HCT116 (cell line): ENCODE results near the gene MOK. TPM values are rescaled to one million over a fixed set of nuclear protein-coding genes. Genes with fewer than 3 reads are reported as not detected.
"Not testable (repeated sequence)": the region's sequence is repeated elsewhere in the genome, so short reads cannot be mapped to it uniquely, and the experiment has no call there.

ENCODE experiments used
- ATAC-seq: fragments of 200-7000 bp; cut with Tn5 transposase; 2 replicates; pipeline ENCODE4 v1.9.1; 2020; ENCODE audit warnings: mild to moderate bottlenecking, moderate library complexity
- BruUV-seq: library from RNA; stranded (reverse); fragments of 400-500 nt; replicated peaks from 2 replicates; lab custom pipeline; 2021; lab: Mats Ljungman, UMichigan
- CTCF ChIA-PET: fragments of 300-600 bp; sonication (Branson Sonifier 250); formaldehyde crosslinking; loops from one replicate; lab custom pipeline; 2021; ENCODE audit warnings: antibody characterized with exemption; lab: Charles Lee
- POLR2A ChIA-PET: fragments of 300-600, 350-600 bp; sonication (Branson Sonifier 250); formaldehyde crosslinking; loops from one replicate; lab custom pipeline; 2021; ENCODE audit warnings: antibody characterized with exemption; lab: Charles Lee
- RAD21 ChIA-PET, 2 experiments: fragments of 300-600 bp; sonication (Branson Sonifier 250); formaldehyde crosslinking; loops; one replicate each; lab custom pipeline; 2023; ENCODE audit warnings: low total read pairs in 2 of 2; ENCODE audit not compliant: uncharacterized antibody in 2 of 2, unreplicated experiment in 2 of 2, low non-redundant PET in 1 of 2; lab: Charles Lee
- DNase-seq: peaks from one replicate; pipeline ENCODE4 v3.0.0-alpha.2; 2010; ENCODE audit warnings: low read depth, low spot score
- H2AFZ ChIP-seq: fragments of 200-600 bp; shearing (Covaris generic), sonication (generic); 2 replicates; pipeline ENCODE4 v1.6.1; 2017; ENCODE audit warnings: low read depth, mixed run types, mixed read lengths, antibody characterized with exemption, low read length; ENCODE audit not compliant: poor library complexity, severe bottlenecking
- H3K27ac ChIP-seq: 2 replicates; pipeline ENCODE4 v1.5.1; 2012; ENCODE audit warnings: low read depth, low read length
- H3K27me3 ChIP-seq: fragments of 200-600 bp; sonication (generic); 2 replicates; pipeline ENCODE4 v1.6.1; 2016; ENCODE audit warnings: mixed run types, low read length, mixed read lengths; ENCODE audit not compliant: insufficient read depth
- H3K36me3 ChIP-seq, 2 experiments: fragments of 200-500 bp in 1 of 2; fragments of 200-600 bp in 1 of 2; sonication (Bioruptor generic) in 1 of 2; sonication (generic) in 1 of 2; 2 replicates each; pipeline versions ENCODE4 v1.5.1 to v1.6.1; 2014 to 2016; ENCODE audit warnings: low read length in 2 of 2, inconsistent platforms in 1 of 2, mixed read lengths in 1 of 2, mixed run types in 1 of 2; ENCODE audit not compliant: insufficient read depth in 2 of 2, control insufficient read depth in 1 of 2
- H3K4me1 ChIP-seq, 2 experiments: fragments of 200-600 bp in 1 of 2; sonication (generic) in 1 of 2; 2 replicates each; pipeline versions ENCODE4 v1.5.1 to v1.6.1; 2012 to 2017; ENCODE audit warnings: low read length in 2 of 2, inconsistent platforms in 1 of 2, mild to moderate bottlenecking in 1 of 2, mixed read lengths in 1 of 2, mixed run types in 1 of 2, moderate library complexity in 1 of 2; ENCODE audit not compliant: insufficient read depth in 2 of 2, control insufficient read depth in 1 of 2
- H3K4me2 ChIP-seq: fragments of 200-600 bp; sonication (generic); 2 replicates; pipeline ENCODE4 v1.6.1; 2017; ENCODE audit warnings: mixed run types, low read length, mixed read lengths
- H3K4me3 ChIP-seq, 2 experiments: fragments of 200-600 bp in 1 of 2; sonication (generic) in 1 of 2; replicated peaks in 1 of 2; 2 replicates each; pipeline ENCODE4 v1.5.1; 2011 to 2016; ENCODE audit warnings: low read length in 2 of 2, control low read depth in 1 of 2, low read depth in 1 of 2, mild to moderate bottlenecking in 1 of 2, mixed read lengths in 1 of 2, mixed run types in 1 of 2
- H3K79me2 ChIP-seq: fragments of 200-600 bp; sonication (generic); 2 replicates; pipeline ENCODE4 v1.6.1; 2017; ENCODE audit warnings: mild to moderate bottlenecking, mixed run types, low read length, moderate library complexity, mixed read lengths; ENCODE audit not compliant: insufficient read depth
- H3K9ac ChIP-seq: fragments of 200-600 bp; sonication (generic); 2 replicates; pipeline ENCODE4 v1.6.1; 2016; ENCODE audit warnings: low read length, mixed read lengths
- H3K9me2 ChIP-seq: fragments of 200-600 bp; sonication (generic), shearing (Covaris generic); 2 replicates; pipeline ENCODE4 v1.6.1; 2017; ENCODE audit warnings: mixed run types, mild to moderate bottlenecking, moderate library complexity; ENCODE audit not compliant: insufficient read depth
- H3K9me3 ChIP-seq, 2 experiments: fragments of 200-500 bp in 1 of 2; fragments of 200-600 bp in 1 of 2; sonication (Bioruptor generic) in 1 of 2; sonication (generic) in 1 of 2; 2 replicates each; pipeline ENCODE4 v1.6.1; 2014 to 2017; ENCODE audit warnings: low read length in 2 of 2, mixed read lengths in 2 of 2, inconsistent platforms in 1 of 2, low read depth in 1 of 2, mild to moderate bottlenecking in 1 of 2, mixed run types in 1 of 2, moderate library complexity in 1 of 2; ENCODE audit not compliant: control insufficient read depth in 1 of 2, insufficient read depth in 1 of 2
- H4K20me1 ChIP-seq: fragments of 200-600 bp; sonication (generic), shearing (Covaris generic); 2 replicates; pipeline ENCODE4 v1.6.1; 2017; ENCODE audit warnings: mixed run types, mild to moderate bottlenecking, moderate library complexity; ENCODE audit not compliant: insufficient read depth
- EGR1 ChIP-seq: IDR thresholded peaks from 2 replicates; pipeline ENCODE4 v1.6.1; 2012; ENCODE audit warnings: low read depth
- ELF1 ChIP-seq: IDR thresholded peaks from 2 replicates; pipeline ENCODE4 v1.6.1; 2012; ENCODE audit warnings: low read depth, borderline replicate concordance
- EZH2phosphoT487 ChIP-seq: fragments of 200-600 bp; IDR thresholded peaks from 2 replicates; pipeline ENCODE4 v1.6.1; 2018; ENCODE audit warnings: antibody characterized with exemption, borderline replicate concordance
- FOSL1 ChIP-seq: IDR thresholded peaks from 2 replicates; pipeline ENCODE4 v1.6.1; 2012; ENCODE audit warnings: low read depth
- JUND ChIP-seq: IDR thresholded peaks from 2 replicates; pipeline ENCODE4 v1.6.1; 2012
- RAD21 ChIP-seq: IDR thresholded peaks from 2 replicates; pipeline ENCODE4 v1.6.1; 2012; ENCODE audit warnings: low read depth, mild to moderate bottlenecking
- YY1 ChIP-seq: IDR thresholded peaks from 2 replicates; pipeline ENCODE4 v1.6.1; 2011; ENCODE audit warnings: low read length, low read depth, moderate library complexity, mild to moderate bottlenecking; ENCODE audit not compliant: insufficient replicate concordance; ENCODE audit errors: extremely low read depth
- ZBTB33 ChIP-seq: IDR thresholded peaks from 2 replicates; pipeline ENCODE4 v1.6.1; 2011; ENCODE audit warnings: mild to moderate bottlenecking, low read length, moderate library complexity; ENCODE audit not compliant: insufficient replicate concordance; ENCODE audit errors: extremely low read depth
- ZFX ChIP-seq: fragments of 450-650 bp; IDR thresholded peaks from 2 replicates; pipeline ENCODE4 v1.6.1; 2017
- intact Hi-C: fragments of 100-400 bp; cut with micrococcal nuclease; formaldehyde crosslinking; loops from 2 replicates; pipeline ENCODE4 v1.10.0; 2022
- total RNA-seq: library from RNA; stranded (reverse); gene quantifications from one replicate; pipeline ENCODE4 v1.2.1, GENCODE V29; 2021; ENCODE audit not compliant: unreplicated experiment
- TF ChIP-seq, protein P1 (sequence below): IDR thresholded peaks from 2 replicates; pipeline ENCODE4 v1.6.1; 2012
- TF ChIP-seq, protein P2 (sequence below): IDR thresholded peaks from 2 replicates; pipeline ENCODE4 v1.6.1; 2012

Gene MOK
- total RNA-seq, 1 experiment from 2014 or later: 9.4 TPM

- H3K9ac ChIP-seq: no peak overlapping the region
- H2AFZ ChIP-seq: no peak overlapping the region
- no peaks in the 10 kb centered on the region for H4K20me1 ChIP-seq
- H3K9me2 ChIP-seq: no peaks in the 10 kb centered on the region
- H3K27me3 ChIP-seq: no peaks in the 10 kb centered on the region
- H3K9me3 ChIP-seq: no peaks in the 10 kb centered on the region
- no peak for ATAC-seq
- CTCF ChIA-PET: no interaction called here
- H3K36me3 ChIP-seq: peaks cover 11 to 28% of the 10 kb centered on the region in 2 experiments; a peak in 3 of 4 replicates
- no peak for DNase-seq
- BruUV-seq: no TSS peak
- TF ChIP-seq EZH2phosphoT487 (no peak), ZBTB33 (no peak), ELF1 (no peak), YY1 (no peak), EGR1 (no peak), RAD21 (no peak), JUND (no peak), FOSL1 (no peak), ZFX (no peak)
- TF ChIP-seq, protein P1, sequence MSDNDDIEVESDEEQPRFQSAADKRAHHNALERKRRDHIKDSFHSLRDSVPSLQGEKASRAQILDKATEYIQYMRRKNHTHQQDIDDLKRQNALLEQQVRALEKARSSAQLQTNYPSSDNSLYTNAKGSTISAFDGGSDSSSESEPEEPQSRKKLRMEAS: no peak
- TF ChIP-seq, protein P2, sequence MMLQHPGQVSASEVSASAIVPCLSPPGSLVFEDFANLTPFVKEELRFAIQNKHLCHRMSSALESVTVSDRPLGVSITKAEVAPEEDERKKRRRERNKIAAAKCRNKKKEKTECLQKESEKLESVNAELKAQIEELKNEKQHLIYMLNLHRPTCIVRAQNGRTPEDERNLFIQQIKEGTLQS: no peak
- no peaks in the 10 kb centered on the region for H3K4me1 ChIP-seq
- H3K4me2 ChIP-seq: no peak overlapping the region
- intact Hi-C loops: no loop called here
- POLR2A ChIA-PET: no interaction called here
- H3K4me3 ChIP-seq: no peak overlapping the region
- no peak overlapping the region for H3K27ac ChIP-seq
- RAD21 ChIA-PET: interaction anchor here in 1 of 2 experiments (0.6 kb wide), 1 partner anchor 1981 kb away, joined by 5 read pairs; no protein-coding TSS in a partner anchor
- no peaks in the 10 kb centered on the region for H3K79me2 ChIP-seq
Measured at GRCh38 chr14:102352213-102352612, 47.2 kb upstream of the MOK start.

DNA sequence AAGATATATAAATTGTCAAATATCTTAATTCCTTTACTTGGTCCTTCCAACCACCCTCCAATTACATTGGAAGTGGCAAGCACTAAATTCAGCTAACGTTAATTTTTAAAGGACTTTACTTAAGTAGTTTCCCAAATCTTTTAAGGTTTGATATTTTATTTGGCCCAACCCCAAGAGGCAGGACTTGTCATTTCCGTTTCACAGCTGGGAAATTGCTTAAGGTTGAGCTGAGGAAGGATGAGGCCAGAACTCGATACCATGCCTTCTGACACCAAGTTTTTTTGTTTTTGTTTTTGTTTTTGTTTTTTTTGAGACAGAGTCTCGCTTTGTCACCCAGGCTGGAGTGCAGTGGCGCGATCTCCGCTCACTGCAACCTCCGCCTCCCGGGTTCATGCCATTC lies 46.6 kb upstream of the MOK start:
- intact Hi-C loops, H4K20me1 ChIP-seq, H3K4me1 ChIP-seq, H3K4me3 ChIP-seq, H3K9me3 ChIP-seq, H3K9ac ChIP-seq, CTCF ChIA-PET, H3K4me2 ChIP-seq, ATAC-seq, BruUV-seq, DNase-seq, H3K27ac ChIP-seq, H3K9me2 ChIP-seq, POLR2A ChIA-PET, H2AFZ ChIP-seq, H3K79me2 ChIP-seq, H3K27me3 ChIP-seq: not testable (repeated sequence)
- RAD21 ChIA-PET: interaction anchor here in 1 of 2 experiments (0.6 kb wide), 1 partner anchor 1980 kb away, joined by 5 read pairs; no protein-coding TSS in a partner anchor
- H3K36me3 ChIP-seq: peaks cover 11 to 28% of the 10 kb centered on the region in 2 experiments; a peak in 3 of 4 replicates
